Suppressor macrophage (primary cell): ENCODE data around the gene ARSI.
"Not testable (repeated sequence)": the region's sequence is repeated elsewhere in the genome, so short reads cannot be mapped to it uniquely, and the experiment has no call there.

Experiments used
- DNase-seq, 4 experiments: peaks; one replicate each; pipeline ENCODE4 v3.0.0-alpha.2; 2020 to 2022

The ARSI gene

GRCh38 chr5:150265870-150266383 is 36.8 kb downstream of the ARSI start:
- DNase-seq, result no peak

- DNase-seq, result peak; percentile 29 to 59 (median 50)
Observed at GRCh38 chr5:150264667-150265603, 37.8 kb downstream of the ARSI start.

- peak; percentile 19 to 29 (median 27) for DNase-seq
Observed at GRCh38 chr5:150263801-150264621, 38.7 kb downstream of the ARSI start.

GRCh38 chr5:150263375-150263775 is 39.3 kb downstream of the ARSI start:
- no peak for DNase-seq

- no peak for DNase-seq
Observed at GRCh38 chr5:150262502-150262901, 40.2 kb downstream of the ARSI start.

- DNase-seq, result no peak
Observed at GRCh38 chr5:150261231-150261630, 41.5 kb downstream of the ARSI start.

- no peak for DNase-seq
Observed at GRCh38 chr5:150258130-150258529, 44.6 kb downstream of the ARSI start.

- DNase-seq, result no peak
Observed at GRCh38 chr5:150257424-150257823, 45.3 kb downstream of the ARSI start.

GRCh38 chr5:150256410-150257064 is 46.2 kb downstream of the ARSI start:
- DNase-seq, result no peak

- DNase-seq, result no peak
Observed at GRCh38 chr5:150255659-150256409, 46.9 kb downstream of the ARSI start.

GRCh38 chr5:150254774-150255173 is 47.9 kb downstream of the ARSI start:
- DNase-seq, result no peak

- no peak for DNase-seq
Observed at GRCh38 chr5:150254363-150254762, 48.3 kb downstream of the ARSI start.

GRCh38 chr5:150253416-150254208 is 49.1 kb downstream of the ARSI start:
- DNase-seq, result no peak

- no peak for DNase-seq
Observed at GRCh38 chr5:150252489-150252888, 50.2 kb downstream of the ARSI start.

- DNase-seq, result no peak
Observed at GRCh38 chr5:150251504-150251903, 51.2 kb downstream of the ARSI start.

- no peak for DNase-seq
Observed at GRCh38 chr5:150249744-150250143, 53.0 kb downstream of the ARSI start.

- DNase-seq, result no peak
Observed at GRCh38 chr5:150248946-150249345, 53.8 kb downstream of the ARSI start.

- not testable (repeated sequence) for DNase-seq
Observed at GRCh38 chr5:150248493-150248892, 54.2 kb downstream of the ARSI start.

- no peak for DNase-seq
Observed at GRCh38 chr5:150247726-150248125, 55.0 kb downstream of the ARSI start.

GRCh38 chr5:150246835-150247234 is 55.9 kb downstream of the ARSI start:
- DNase-seq, result no peak

- DNase-seq, result no peak
Observed at GRCh38 chr5:150246429-150246828, 56.3 kb downstream of the ARSI start.
